ENCODE data around the gene ROBO2. TPM values are rescaled to one million over a fixed set of nuclear protein-coding genes. Genes with fewer than 3 reads are reported as not detected.

Gene ROBO2
- total RNA-seq, 1 donor from 2014 or later: 0.79 TPM

DNA sequence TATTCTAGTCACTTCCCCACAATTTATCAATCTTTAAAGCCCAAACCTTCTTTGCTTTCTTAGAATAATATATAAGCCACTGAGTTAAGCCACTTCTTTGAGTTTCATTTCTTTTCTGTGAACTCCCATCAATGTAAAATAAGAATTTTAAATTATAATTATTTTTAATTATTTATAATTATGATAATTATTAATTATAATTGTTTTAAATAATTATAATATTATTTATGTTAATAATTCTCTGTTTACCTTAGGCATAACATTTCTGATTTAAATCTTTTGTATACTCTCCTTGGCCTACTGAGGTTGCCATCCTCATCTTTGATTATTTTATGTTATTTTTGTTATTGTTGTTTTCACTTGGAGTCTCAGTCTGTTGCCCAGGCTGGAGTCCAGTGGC is 644.2 kb downstream of the ROBO2 start:
- H3K36me3 ChIP-seq (ENCODE audit: control insufficient read depth, insufficient read depth, low read length): no peaks in the 10 kb centered on the region
- no peak for FAIRE-seq
- no peak for DNase-seq (ENCODE audit: low read depth)
- no peaks in the 10 kb centered on the region for H3K27me3 ChIP-seq (ENCODE audit: control insufficient read depth, insufficient read depth, low read length)
- H3K4me3 ChIP-seq (ENCODE audit: low read depth, low read length): no peak overlapping the region
- TF ChIP-seq, protein P1, sequence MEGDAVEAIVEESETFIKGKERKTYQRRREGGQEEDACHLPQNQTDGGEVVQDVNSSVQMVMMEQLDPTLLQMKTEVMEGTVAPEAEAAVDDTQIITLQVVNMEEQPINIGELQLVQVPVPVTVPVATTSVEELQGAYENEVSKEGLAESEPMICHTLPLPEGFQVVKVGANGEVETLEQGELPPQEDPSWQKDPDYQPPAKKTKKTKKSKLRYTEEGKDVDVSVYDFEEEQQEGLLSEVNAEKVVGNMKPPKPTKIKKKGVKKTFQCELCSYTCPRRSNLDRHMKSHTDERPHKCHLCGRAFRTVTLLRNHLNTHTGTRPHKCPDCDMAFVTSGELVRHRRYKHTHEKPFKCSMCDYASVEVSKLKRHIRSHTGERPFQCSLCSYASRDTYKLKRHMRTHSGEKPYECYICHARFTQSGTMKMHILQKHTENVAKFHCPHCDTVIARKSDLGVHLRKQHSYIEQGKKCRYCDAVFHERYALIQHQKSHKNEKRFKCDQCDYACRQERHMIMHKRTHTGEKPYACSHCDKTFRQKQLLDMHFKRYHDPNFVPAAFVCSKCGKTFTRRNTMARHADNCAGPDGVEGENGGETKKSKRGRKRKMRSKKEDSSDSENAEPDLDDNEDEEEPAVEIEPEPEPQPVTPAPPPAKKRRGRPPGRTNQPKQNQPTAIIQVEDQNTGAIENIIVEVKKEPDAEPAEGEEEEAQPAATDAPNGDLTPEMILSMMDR (IDR thresholded peaks at IDR 0.05; ENCODE audit: insufficient read depth, low read length, severe bottlenecking): no peak

DNA sequence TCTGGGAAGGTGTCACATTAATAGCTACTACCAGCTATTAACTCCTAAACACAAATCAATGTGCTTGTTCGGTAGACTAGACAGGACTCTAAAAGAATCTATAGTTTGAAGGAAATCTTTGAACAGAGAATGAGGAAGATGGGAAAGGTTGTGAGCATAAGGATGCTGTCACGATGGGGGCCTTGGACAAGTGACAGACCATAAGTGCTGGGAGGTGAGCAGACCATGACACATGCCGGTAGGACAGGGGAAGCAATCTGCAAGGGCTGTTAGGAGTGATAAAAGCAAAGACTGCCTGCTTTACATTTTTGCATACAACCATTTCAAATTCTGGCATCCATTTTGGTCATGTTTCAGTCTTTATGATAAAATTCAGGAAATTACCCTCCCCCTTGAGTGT is 645.8 kb downstream of the ROBO2 start:
- H3K36me3 ChIP-seq (ENCODE audit: control insufficient read depth, insufficient read depth, low read length): no peaks in the 10 kb centered on the region
- TF ChIP-seq, protein P1 (IDR thresholded peaks at IDR 0.05; ENCODE audit: insufficient read depth, low read length, severe bottlenecking): no peak
- no peak for DNase-seq (ENCODE audit: low read depth)
- H3K4me3 ChIP-seq (ENCODE audit: low read depth, low read length): no peak overlapping the region
- H3K27me3 ChIP-seq (ENCODE audit: control insufficient read depth, insufficient read depth, low read length): no peaks in the 10 kb centered on the region
- no peak for FAIRE-seq

DNA sequence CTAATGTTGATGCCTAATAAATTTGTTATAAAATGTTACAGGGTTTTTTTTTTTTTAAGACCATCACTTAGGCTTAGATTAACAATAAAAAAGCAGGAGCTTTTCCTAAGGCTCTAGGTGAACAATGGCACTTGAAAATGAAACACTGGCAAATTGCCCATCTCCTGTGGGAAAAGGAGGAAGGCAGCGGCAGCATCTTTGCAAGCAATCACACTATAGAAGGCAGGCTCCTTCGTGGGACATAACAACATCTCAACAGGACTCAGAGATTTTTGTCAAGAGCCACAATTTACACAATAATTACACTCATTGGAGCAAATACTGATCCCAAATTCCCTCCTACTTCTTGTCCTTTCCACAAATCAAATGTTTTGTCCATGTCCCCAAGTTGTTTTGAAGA is 646.7 kb downstream of the ROBO2 start:
- DNase-seq (ENCODE audit: low read depth) (no peak), FAIRE-seq (no peak)
- Histone ChIP-seq H3K4me3 (ENCODE audit: low read depth, low read length) (no peak overlapping the region), H3K36me3 (ENCODE audit: control insufficient read depth, insufficient read depth, low read length) (no peaks in the 10 kb centered on the region), H3K27me3 (ENCODE audit: control insufficient read depth, insufficient read depth, low read length) (no peaks in the 10 kb centered on the region)
- TF ChIP-seq, protein P1 (IDR thresholded peaks at IDR 0.05; ENCODE audit: insufficient read depth, low read length, severe bottlenecking): no peak

DNA sequence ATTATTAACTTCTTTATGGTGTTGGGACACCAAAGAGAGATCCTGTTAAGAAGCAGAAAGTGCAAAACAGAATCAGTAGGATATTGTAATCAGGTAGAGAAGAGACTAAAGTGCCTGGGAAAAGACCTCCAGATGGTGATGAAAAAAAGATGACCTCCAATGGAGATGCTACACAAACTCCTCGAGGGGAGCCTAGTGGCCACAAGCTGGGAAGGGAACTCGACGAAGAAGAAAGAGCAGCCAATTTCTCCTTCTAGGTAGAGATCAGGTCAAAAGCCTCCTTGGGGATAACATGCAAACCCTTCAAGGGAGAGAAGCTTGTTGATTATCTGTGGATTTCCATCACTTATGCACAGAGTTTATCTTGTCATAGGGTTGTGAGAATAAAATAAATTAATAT is 647.6 kb downstream of the ROBO2 start:
- Histone ChIP-seq H3K36me3 (ENCODE audit: control insufficient read depth, insufficient read depth, low read length) (no peaks in the 10 kb centered on the region), H3K4me3 (ENCODE audit: low read depth, low read length) (no peak overlapping the region), H3K27me3 (ENCODE audit: control insufficient read depth, insufficient read depth, low read length) (no peaks in the 10 kb centered on the region)
- no peak for DNase-seq (ENCODE audit: low read depth)
- FAIRE-seq: no peak
- TF ChIP-seq, protein P1 (IDR thresholded peaks at IDR 0.05; ENCODE audit: insufficient read depth, low read length, severe bottlenecking): no peak

DNA sequence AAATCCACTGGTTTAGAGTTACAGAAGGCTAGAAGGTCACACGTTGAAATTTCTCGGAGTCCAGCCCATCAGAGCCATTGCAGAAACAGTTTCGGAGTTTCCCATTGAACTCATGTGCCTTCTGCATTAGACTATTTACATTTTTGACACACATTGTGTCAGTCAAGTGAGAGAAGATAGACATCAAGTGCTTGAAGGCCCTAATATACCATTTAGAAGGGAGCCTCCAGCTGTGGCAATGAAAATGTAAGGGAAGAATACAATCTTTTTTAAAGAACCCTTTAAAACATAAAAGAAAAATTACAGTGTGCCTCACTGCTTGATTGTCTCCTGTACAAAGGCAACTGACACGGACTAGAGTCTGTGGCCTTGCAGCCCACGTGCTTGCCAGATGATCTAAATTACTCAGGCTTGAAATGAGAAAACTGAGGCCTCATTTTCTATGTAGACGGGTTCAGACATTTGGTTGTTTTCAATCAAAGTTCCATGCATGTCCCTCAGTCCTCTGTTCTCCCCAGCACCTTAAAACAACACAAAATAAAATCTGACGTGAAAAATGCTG is 650.5 kb downstream of the ROBO2 start:
- FAIRE-seq: no peak
- no peak for DNase-seq (ENCODE audit: low read depth)
- no peaks in the 10 kb centered on the region for H3K36me3 ChIP-seq (ENCODE audit: control insufficient read depth, insufficient read depth, low read length)
- H3K4me3 ChIP-seq (ENCODE audit: low read depth, low read length): no peak overlapping the region
- H3K27me3 ChIP-seq (ENCODE audit: control insufficient read depth, insufficient read depth, low read length): no peaks in the 10 kb centered on the region
- TF ChIP-seq, protein P1 (IDR thresholded peaks at IDR 0.05; ENCODE audit: insufficient read depth, low read length, severe bottlenecking): no peak

DNA sequence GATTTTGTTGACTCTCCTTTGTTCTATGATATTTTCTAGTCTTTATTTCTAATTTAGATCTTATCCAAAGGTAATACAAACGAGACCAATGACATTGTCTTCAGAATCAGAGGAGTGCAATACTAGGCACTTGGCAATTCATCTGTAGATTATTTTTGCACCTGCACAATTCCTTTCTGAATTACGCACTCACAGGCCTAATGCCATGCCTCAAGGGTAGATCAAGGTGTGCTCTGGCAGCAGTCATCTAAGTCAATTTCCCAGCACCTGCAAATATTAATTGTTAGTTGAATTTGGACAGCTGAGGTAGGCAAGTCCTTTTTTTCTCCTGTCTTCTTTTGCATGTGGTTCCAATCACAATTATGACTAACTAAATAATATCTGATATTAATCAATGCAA is 653.2 kb downstream of the ROBO2 start:
- DNase-seq (ENCODE audit: low read depth): no peak
- FAIRE-seq: no peak
- TF ChIP-seq, protein P1 (IDR thresholded peaks at IDR 0.05; ENCODE audit: insufficient read depth, low read length, severe bottlenecking): no peak
- H3K4me3 ChIP-seq (ENCODE audit: low read depth, low read length): no peak overlapping the region
- no peaks in the 10 kb centered on the region for H3K36me3 ChIP-seq (ENCODE audit: control insufficient read depth, insufficient read depth, low read length)
- H3K27me3 ChIP-seq (ENCODE audit: control insufficient read depth, insufficient read depth, low read length): no peaks in the 10 kb centered on the region
